ENCODE data around the gene SNTG2. TPM values are rescaled to one million over a fixed set of nuclear protein-coding genes. Genes with fewer than 3 reads are reported as not detected.
"Not testable (repeated sequence)": the region's sequence is repeated elsewhere in the genome, so short reads cannot be mapped to it uniquely, and the experiment has no call there.

The SNTG2 gene
- total RNA-seq, 1 donor from 2014 or later = not detected

GRCh38 chr2:1082456-1083205 is 132.0 kb downstream of the SNTG2 start:
- Mint-ChIP-seq H3K4me1 (ENCODE audit: low read depth) (no peaks in the 10 kb centered on the region), H3K9me3 (no peaks in the 10 kb centered on the region)
- intact Hi-C loops (cut with micrococcal nuclease) = no loop called here

GRCh38 chr2:1088192-1088860 is 137.7 kb downstream of the SNTG2 start:
- Mint-ChIP-seq H3K27me3 (ENCODE audit: low read depth) (no peaks in the 10 kb centered on the region), H3K9me3 (no peaks in the 10 kb centered on the region), H3K4me3 (ENCODE audit: low read depth) (no peak overlapping the region), H3K36me3 (ENCODE audit: low read depth) (no peaks in the 10 kb centered on the region), H3K27ac (no peak overlapping the region), H3K4me1 (ENCODE audit: low read depth) (no peaks in the 10 kb centered on the region)
- intact Hi-C loops (cut with micrococcal nuclease) = no loop called here
- DNase-seq (ENCODE audit: low spot score) = no peak

More at GRCh38 chr2:1082456-1083205, 132.0 kb downstream of the SNTG2 start:
- Mint-ChIP-seq H3K27ac (no peak overlapping the region), H3K36me3 (ENCODE audit: low read depth) (no peaks in the 10 kb centered on the region), H3K27me3 (ENCODE audit: low read depth) (no peaks in the 10 kb centered on the region), H3K4me3 (ENCODE audit: low read depth) (no peak overlapping the region)
- DNase-seq (ENCODE audit: low spot score) = no peak

GRCh38 chr2:1088940-1089339 is 138.3 kb downstream of the SNTG2 start:
- intact Hi-C loops (cut with micrococcal nuclease) = no loop called here
- Mint-ChIP-seq H3K27me3 (ENCODE audit: low read depth) (no peaks in the 10 kb centered on the region), H3K4me3 (ENCODE audit: low read depth) (no peak overlapping the region), H3K9me3 (no peaks in the 10 kb centered on the region), H3K27ac (no peak overlapping the region), H3K4me1 (ENCODE audit: low read depth) (no peaks in the 10 kb centered on the region), H3K36me3 (ENCODE audit: low read depth) (no peaks in the 10 kb centered on the region)
- no peak for DNase-seq (ENCODE audit: low spot score)

- Mint-ChIP-seq H3K36me3 (ENCODE audit: low read depth) (no peaks in the 10 kb centered on the region), H3K27ac (no peak overlapping the region), H3K27me3 (ENCODE audit: low read depth) (no peaks in the 10 kb centered on the region), H3K4me3 (ENCODE audit: low read depth) (no peak overlapping the region), H3K9me3 (no peaks in the 10 kb centered on the region), H3K4me1 (ENCODE audit: low read depth) (no peaks in the 10 kb centered on the region)
- DNase-seq (ENCODE audit: low spot score) = no peak
- intact Hi-C loops (cut with micrococcal nuclease) = no loop called here
These were observed 141.4 kb downstream of the SNTG2 start for GRCh38 chr2:1091895-1092585.

GRCh38 chr2:1093668-1094067 is 143.0 kb downstream of the SNTG2 start:
- H3K27ac Mint-ChIP-seq; intact Hi-C loops (cut with micrococcal nuclease); H3K4me1 Mint-ChIP-seq (ENCODE audit: low read depth); H3K9me3 Mint-ChIP-seq; H3K36me3 Mint-ChIP-seq (ENCODE audit: low read depth); H3K4me3 Mint-ChIP-seq (ENCODE audit: low read depth); DNase-seq (ENCODE audit: low spot score); H3K27me3 Mint-ChIP-seq (ENCODE audit: low read depth): not testable (repeated sequence)

- H3K36me3 Mint-ChIP-seq (ENCODE audit: low read depth) = no peaks in the 10 kb centered on the region
- intact Hi-C loops (cut with micrococcal nuclease) = no loop called here
- no peak for DNase-seq (ENCODE audit: low spot score)
- H3K27me3 Mint-ChIP-seq (ENCODE audit: low read depth) = no peaks in the 10 kb centered on the region
- no peak overlapping the region for H3K4me3 Mint-ChIP-seq (ENCODE audit: low read depth)
- H3K27ac Mint-ChIP-seq = no peak overlapping the region
- H3K4me1 Mint-ChIP-seq (ENCODE audit: low read depth) = no peaks in the 10 kb centered on the region
- no peaks in the 10 kb centered on the region for H3K9me3 Mint-ChIP-seq
These were observed 146.5 kb downstream of the SNTG2 start for GRCh38 chr2:1097101-1097500.

- no peaks in the 10 kb centered on the region for H3K4me1 Mint-ChIP-seq (ENCODE audit: low read depth)
- H3K27me3 Mint-ChIP-seq (ENCODE audit: low read depth) = no peaks in the 10 kb centered on the region
- H3K9me3 Mint-ChIP-seq = no peaks in the 10 kb centered on the region
- no peak overlapping the region for H3K4me3 Mint-ChIP-seq (ENCODE audit: low read depth)
- no peak overlapping the region for H3K27ac Mint-ChIP-seq
- intact Hi-C loops (cut with micrococcal nuclease) = no loop called here
- H3K36me3 Mint-ChIP-seq (ENCODE audit: low read depth) = no peaks in the 10 kb centered on the region
- DNase-seq (ENCODE audit: low spot score) = no peak
These were observed 148.8 kb downstream of the SNTG2 start for GRCh38 chr2:1099418-1099817.

- no peak for DNase-seq (ENCODE audit: low spot score)
- H3K36me3 Mint-ChIP-seq (ENCODE audit: low read depth) = no peaks in the 10 kb centered on the region
- H3K9me3 Mint-ChIP-seq = no peaks in the 10 kb centered on the region
- no peak overlapping the region for H3K4me3 Mint-ChIP-seq (ENCODE audit: low read depth)
- H3K27ac Mint-ChIP-seq = no peak overlapping the region
- intact Hi-C loops (cut with micrococcal nuclease) = no loop called here
- H3K4me1 Mint-ChIP-seq (ENCODE audit: low read depth) = no peaks in the 10 kb centered on the region
- H3K27me3 Mint-ChIP-seq (ENCODE audit: low read depth) = no peaks in the 10 kb centered on the region
These were observed 150.5 kb downstream of the SNTG2 start for GRCh38 chr2:1101011-1101782.

- H3K36me3 Mint-ChIP-seq (ENCODE audit: low read depth) = no peaks in the 10 kb centered on the region
- no peak for DNase-seq (ENCODE audit: low spot score)
- H3K27me3 Mint-ChIP-seq (ENCODE audit: low read depth) = no peaks in the 10 kb centered on the region
- intact Hi-C loops (cut with micrococcal nuclease) = no loop called here
- no peak overlapping the region for H3K27ac Mint-ChIP-seq
- no peaks in the 10 kb centered on the region for H3K9me3 Mint-ChIP-seq
- no peaks in the 10 kb centered on the region for H3K4me1 Mint-ChIP-seq (ENCODE audit: low read depth)
- H3K4me3 Mint-ChIP-seq (ENCODE audit: low read depth) = no peak overlapping the region
These were observed 151.4 kb downstream of the SNTG2 start for GRCh38 chr2:1101982-1102590.

- H3K27me3 Mint-ChIP-seq (ENCODE audit: low read depth) = no peaks in the 10 kb centered on the region
- H3K9me3 Mint-ChIP-seq = no peaks in the 10 kb centered on the region
- DNase-seq (ENCODE audit: low spot score) = no peak
- no peak overlapping the region for H3K4me3 Mint-ChIP-seq (ENCODE audit: low read depth)
- intact Hi-C loops (cut with micrococcal nuclease) = no loop called here
- no peak overlapping the region for H3K27ac Mint-ChIP-seq
- no peaks in the 10 kb centered on the region for H3K36me3 Mint-ChIP-seq (ENCODE audit: low read depth)
- no peaks in the 10 kb centered on the region for H3K4me1 Mint-ChIP-seq (ENCODE audit: low read depth)
These were observed 153.7 kb downstream of the SNTG2 start for GRCh38 chr2:1104364-1104763.

GRCh38 chr2:1106344-1106743 is 155.7 kb downstream of the SNTG2 start:
- DNase-seq (ENCODE audit: low spot score); H3K4me1 Mint-ChIP-seq (ENCODE audit: low read depth); H3K9me3 Mint-ChIP-seq; H3K27ac Mint-ChIP-seq; H3K27me3 Mint-ChIP-seq (ENCODE audit: low read depth); intact Hi-C loops (cut with micrococcal nuclease); H3K4me3 Mint-ChIP-seq (ENCODE audit: low read depth); H3K36me3 Mint-ChIP-seq (ENCODE audit: low read depth): not testable (repeated sequence)

- no peaks in the 10 kb centered on the region for H3K4me1 Mint-ChIP-seq (ENCODE audit: low read depth)
- no peaks in the 10 kb centered on the region for H3K27me3 Mint-ChIP-seq (ENCODE audit: low read depth)
- H3K4me3 Mint-ChIP-seq (ENCODE audit: low read depth) = no peak overlapping the region
- no peak overlapping the region for H3K27ac Mint-ChIP-seq
- peaks cover 61% of the 10 kb centered on the region for H3K9me3 Mint-ChIP-seq
- no peak for DNase-seq (ENCODE audit: low spot score)
- intact Hi-C loops (cut with micrococcal nuclease) = no loop called here
- H3K36me3 Mint-ChIP-seq (ENCODE audit: low read depth) = no peaks in the 10 kb centered on the region
These were observed 165.3 kb downstream of the SNTG2 start for GRCh38 chr2:1115843-1116539.

Measured in activated T-helper 2 cell treated with anti-CD3 and anti-CD28 coated beads, Interferon-gamma antibody, Interleukin-2, Interleukin-4, amounts not matched to agents 10 μg/mL and 5 μg/mL and 100 μg/mL, durations not matched to agents 14 hours and 24 hours and 36 hours (primary cell).